ENCODE measurements around the gene ATP11C.
"Not testable (repeated sequence)": the region's sequence is repeated elsewhere in the genome, so short reads cannot be mapped to it uniquely, and the experiment has no call there.

The ATP11C gene

DNA sequence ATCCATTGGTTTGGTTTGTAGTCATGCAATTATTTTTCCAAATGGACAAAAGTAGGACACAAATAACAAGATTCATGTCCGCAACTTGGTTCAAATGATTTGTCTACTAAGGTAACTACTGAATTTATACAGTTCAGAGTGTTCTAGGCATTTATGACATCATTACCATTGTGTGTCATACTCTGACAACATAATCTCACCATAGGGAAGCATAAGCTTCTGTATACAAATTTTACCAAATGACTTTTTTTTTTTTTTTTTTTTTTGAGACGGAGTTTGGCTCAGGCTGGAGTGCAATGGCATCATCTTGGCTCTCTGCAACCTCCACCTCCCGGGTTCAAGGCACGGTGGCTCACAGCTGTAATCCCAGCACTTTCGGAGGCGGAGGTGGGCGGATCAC lies 32.6 kb upstream of the ATP11C start, which contains the start of gene CXorf66:
Gene CXorf66, minus strand, starts transcription at position 101 of the 400 bp plus-strand sequence. Its CDS starts 25 bp downstream, at position 76.
- H3K27ac ChIP-seq: no peak within 1 kb of the TSS
- no peak within 1 kb of the TSS for H3K9ac ChIP-seq (ENCODE audit: insufficient read length)
- no peaks in the 10 kb centered on the region for H3K36me3 ChIP-seq (ENCODE audit: insufficient read depth, low read length)
- no peaks in the 10 kb centered on the region for H3K9me3 ChIP-seq (ENCODE audit: low read depth, low read length)
- DNase-seq (ENCODE audit: low read depth, low spot score): no peak
- H3K4me3 ChIP-seq: no peak within 1 kb of the TSS
- no peak for TF ChIP-seq EZH2 (IDR thresholded peaks at IDR 0.05)
- TF ChIP-seq POLR2AphosphoS5 (IDR thresholded peaks at IDR 0.05; ENCODE audit: borderline replicate concordance, low read depth, low read length): no peak
- no peak for TF ChIP-seq FOXP2 (optimal IDR thresholded peaks at IDR 0.05; ENCODE audit: control extremely low read depth, extremely low read length, insufficient read depth)

DNA sequence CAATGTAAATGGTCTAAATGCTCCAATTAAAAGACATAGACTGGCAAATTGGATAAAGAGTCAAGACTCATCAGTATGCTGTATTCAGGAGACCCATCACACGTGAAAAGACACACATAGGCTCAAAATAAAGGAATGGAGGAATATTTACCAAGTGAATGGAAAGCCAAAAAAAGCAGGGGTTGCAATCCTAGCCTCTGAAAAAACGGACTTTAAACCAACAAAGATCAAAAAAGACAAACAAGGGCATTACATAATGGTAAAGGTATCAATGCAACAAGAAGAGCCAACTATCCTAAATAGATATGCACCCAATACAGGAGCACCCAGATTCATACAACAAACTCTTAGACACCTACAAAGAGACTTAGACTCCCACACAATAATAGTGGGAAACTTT lies 28.2 kb upstream of the ATP11C start:
- not testable (repeated sequence) for DNase-seq (ENCODE audit: low read depth, low spot score); H3K9ac ChIP-seq (ENCODE audit: insufficient read length); H3K9me3 ChIP-seq (ENCODE audit: low read depth, low read length); H3K27ac ChIP-seq; H3K36me3 ChIP-seq (ENCODE audit: insufficient read depth, low read length); H3K4me3 ChIP-seq

DNA sequence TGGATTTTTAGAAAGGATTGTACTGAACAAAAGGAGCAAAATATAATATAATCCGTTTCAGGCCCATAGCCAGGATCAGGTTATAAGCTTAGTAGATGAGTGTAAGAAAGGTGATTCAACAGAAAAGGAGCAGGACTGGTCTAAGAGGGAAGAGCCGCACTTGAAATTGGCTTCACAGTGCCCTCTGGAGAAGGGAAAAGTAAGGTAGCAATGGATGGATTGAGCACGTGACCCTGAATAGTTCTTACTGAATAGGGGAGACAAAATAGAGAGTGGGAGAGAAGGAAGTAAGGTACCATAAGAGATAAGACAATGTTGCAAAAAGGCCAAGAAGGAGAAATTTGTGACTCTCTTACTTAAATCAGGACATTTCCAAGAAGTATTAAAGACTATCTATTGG lies 16.9 kb upstream of the ATP11C start:
- no peak overlapping the region for H3K4me3 ChIP-seq
- H3K9ac ChIP-seq (ENCODE audit: insufficient read length): no peak overlapping the region
- DNase-seq (ENCODE audit: low read depth, low spot score): no peak
- no peak overlapping the region for H3K27ac ChIP-seq
- no peaks in the 10 kb centered on the region for H3K9me3 ChIP-seq (ENCODE audit: low read depth, low read length)
- TF ChIP-seq POLR2AphosphoS5 (IDR thresholded peaks at IDR 0.05; ENCODE audit: borderline replicate concordance, low read depth, low read length): no peak
- TF ChIP-seq EZH2 (IDR thresholded peaks at IDR 0.05): no peak
- TF ChIP-seq FOXP2 (optimal IDR thresholded peaks at IDR 0.05; ENCODE audit: control extremely low read depth, extremely low read length, insufficient read depth): no peak
- no peaks in the 10 kb centered on the region for H3K36me3 ChIP-seq (ENCODE audit: insufficient read depth, low read length)

- TF ChIP-seq EZH2 (IDR thresholded peaks at IDR 0.05) (no peak), FOXP2 (optimal IDR thresholded peaks at IDR 0.05; ENCODE audit: control extremely low read depth, extremely low read length, insufficient read depth) (no peak), POLR2AphosphoS5 (IDR thresholded peaks at IDR 0.05; ENCODE audit: borderline replicate concordance, low read depth, low read length) (no peak)
- DNase-seq (ENCODE audit: low read depth, low spot score): no peak
- Histone ChIP-seq H3K9ac (ENCODE audit: insufficient read length) (no peak overlapping the region), H3K4me3 (no peak overlapping the region), H3K9me3 (ENCODE audit: low read depth, low read length) (no peaks in the 10 kb centered on the region), H3K36me3 (ENCODE audit: insufficient read depth, low read length) (no peaks in the 10 kb centered on the region), H3K27ac (no peak overlapping the region)
Observed at GRCh38 chrX:139945075-139945474, 12.2 kb upstream of the ATP11C start.

- Histone ChIP-seq H3K4me3 (no peak overlapping the region), H3K36me3 (ENCODE audit: insufficient read depth, low read length) (no peaks in the 10 kb centered on the region), H3K9me3 (ENCODE audit: low read depth, low read length) (no peaks in the 10 kb centered on the region), H3K27ac (no peak overlapping the region), H3K9ac (ENCODE audit: insufficient read length) (no peak overlapping the region)
- no peak for DNase-seq (ENCODE audit: low read depth, low spot score)
- TF ChIP-seq POLR2AphosphoS5 (IDR thresholded peaks at IDR 0.05; ENCODE audit: borderline replicate concordance, low read depth, low read length) (no peak), EZH2 (IDR thresholded peaks at IDR 0.05) (no peak), FOXP2 (optimal IDR thresholded peaks at IDR 0.05; ENCODE audit: control extremely low read depth, extremely low read length, insufficient read depth) (no peak)
Observed at GRCh38 chrX:139936259-139936658, 3.4 kb upstream of the ATP11C start.

DNA sequence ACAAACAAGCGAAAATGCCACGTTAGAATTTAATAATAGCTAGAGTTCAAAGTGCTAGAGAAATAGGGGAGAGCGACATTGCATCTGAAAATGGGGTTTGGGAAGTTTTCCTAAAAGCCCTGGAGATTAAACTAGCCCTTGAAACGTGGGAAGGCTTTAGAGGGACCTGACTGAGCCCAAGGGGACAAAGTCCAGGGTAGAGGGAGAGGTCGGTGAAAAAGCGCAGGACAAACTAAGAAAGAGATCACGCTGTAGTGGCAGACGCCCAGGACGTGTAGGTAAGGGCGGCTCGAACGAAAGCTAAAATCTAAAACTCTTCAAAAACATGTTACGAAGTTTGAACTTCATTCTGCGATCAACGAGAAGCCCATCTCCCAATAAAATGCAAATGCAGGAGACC lies 1.1 kb upstream of the ATP11C start:
- no peak for DNase-seq (ENCODE audit: low read depth, low spot score)
- peak overlapping the region; percentile 85 for H3K9ac ChIP-seq (ENCODE audit: insufficient read length)
- peak overlapping the region; percentile 96 for H3K27ac ChIP-seq

GRCh38 chrX:139932073-139932900 lies 566 bp downstream of the ATP11C start:
- no peak for DNase-seq (ENCODE audit: low read depth, low spot score)
- Histone ChIP-seq H3K9ac (ENCODE audit: insufficient read length) (peak overlapping the region; percentile 79), H3K27ac (peak overlapping the region; percentile 42; the same call in 1 of the 2 replicates)

More for the DNA sequence above, 1.1 kb upstream of the ATP11C start:
- peak overlapping the region; percentile 81 for H3K4me3 ChIP-seq
- H3K36me3 ChIP-seq (ENCODE audit: insufficient read depth, low read length): no peaks in the 10 kb centered on the region
- TF ChIP-seq EZH2 (IDR thresholded peaks at IDR 0.05) (no peak), FOXP2 (optimal IDR thresholded peaks at IDR 0.05; ENCODE audit: control extremely low read depth, extremely low read length, insufficient read depth) (no peak), POLR2AphosphoS5 (IDR thresholded peaks at IDR 0.05; ENCODE audit: borderline replicate concordance, low read depth, low read length) (no peak)
- H3K9me3 ChIP-seq (ENCODE audit: low read depth, low read length): no peaks in the 10 kb centered on the region

GRCh38 chrX:139931646-139932072 lies 1.2 kb downstream of the ATP11C start:
- Histone ChIP-seq H3K36me3 (ENCODE audit: insufficient read depth, low read length) (no peaks in the 10 kb centered on the region), H3K4me3 (peak overlapping the region; percentile 81), H3K9ac (ENCODE audit: insufficient read length) (peak overlapping the region; percentile 79), H3K9me3 (ENCODE audit: low read depth, low read length) (no peaks in the 10 kb centered on the region), H3K27ac (no peak overlapping the region)
- no peak for DNase-seq (ENCODE audit: low read depth, low spot score)
- TF ChIP-seq EZH2 (IDR thresholded peaks at IDR 0.05) (no peak), POLR2AphosphoS5 (IDR thresholded peaks at IDR 0.05; ENCODE audit: borderline replicate concordance, low read depth, low read length) (no peak), FOXP2 (optimal IDR thresholded peaks at IDR 0.05; ENCODE audit: control extremely low read depth, extremely low read length, insufficient read depth) (no peak)

More at GRCh38 chrX:139932073-139932900, 566 bp downstream of the ATP11C start:
- TF ChIP-seq POLR2AphosphoS5 (IDR thresholded peaks at IDR 0.05; ENCODE audit: borderline replicate concordance, low read depth, low read length): no peak
- no peak for TF ChIP-seq FOXP2 (optimal IDR thresholded peaks at IDR 0.05; ENCODE audit: control extremely low read depth, extremely low read length, insufficient read depth)
- no peak for TF ChIP-seq EZH2 (IDR thresholded peaks at IDR 0.05)
- Histone ChIP-seq H3K9me3 (ENCODE audit: low read depth, low read length) (no peaks in the 10 kb centered on the region), H3K4me3 (peak overlapping the region; percentile 81), H3K36me3 (ENCODE audit: insufficient read depth, low read length) (no peaks in the 10 kb centered on the region)

All from SK-N-MC (cell line).